HTERT RPE-1 (cell line): ENCODE data around the gene CIITA.
"Not testable (repeated sequence)": the region's sequence is repeated elsewhere in the genome, so short reads cannot be mapped to it uniquely, and the experiment has no call there.

Source experiments
- in situ Hi-C: fragments of 300-500 bp; cut with MboI; formaldehyde crosslinking; loops from 4 replicates; pipeline ENCODE4 v1.14.3; 2020; ENCODE audit warnings: low sequenced_read_pairs

Gene CIITA

GRCh38 chr16:10876799-10877341 lies at the start of gene CIITA:
TSS of gene CIITA (plus strand) at chr16:10877202. CDS start at chr16:10877331, 129 bp downstream.
- in situ Hi-C loops = no loop called here

GRCh38 chr16:10827691-10828341 lies 49.2 kb upstream of the CIITA start:
- in situ Hi-C loops = no loop called here

DNA sequence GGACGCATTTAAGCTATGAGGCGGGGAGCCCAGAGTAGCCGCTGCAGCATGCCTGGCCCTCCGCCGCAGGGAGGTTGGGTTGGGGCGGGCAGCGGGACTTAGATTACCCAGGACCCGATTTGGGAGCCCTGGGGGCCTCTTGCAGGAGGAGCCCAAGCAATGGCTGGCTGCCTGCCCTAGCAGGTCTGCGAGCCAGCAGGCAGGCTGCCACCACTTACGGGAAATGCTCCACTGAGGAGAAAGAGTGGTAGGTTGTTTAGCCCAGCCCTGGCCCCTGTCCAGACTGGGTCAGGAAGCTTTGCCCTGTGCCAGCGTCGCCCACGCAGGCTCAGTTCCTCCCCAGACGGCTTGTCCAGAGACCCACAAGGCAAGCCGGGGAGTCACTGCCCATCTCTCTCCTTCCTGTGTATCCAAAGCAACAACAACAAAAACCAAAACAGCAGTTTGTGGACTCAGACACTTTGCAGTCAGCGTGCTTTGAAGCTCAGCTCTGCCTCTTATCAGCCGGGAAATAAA lies 48.1 kb upstream of the CIITA start:
- in situ Hi-C loops = no loop called here

DNA sequence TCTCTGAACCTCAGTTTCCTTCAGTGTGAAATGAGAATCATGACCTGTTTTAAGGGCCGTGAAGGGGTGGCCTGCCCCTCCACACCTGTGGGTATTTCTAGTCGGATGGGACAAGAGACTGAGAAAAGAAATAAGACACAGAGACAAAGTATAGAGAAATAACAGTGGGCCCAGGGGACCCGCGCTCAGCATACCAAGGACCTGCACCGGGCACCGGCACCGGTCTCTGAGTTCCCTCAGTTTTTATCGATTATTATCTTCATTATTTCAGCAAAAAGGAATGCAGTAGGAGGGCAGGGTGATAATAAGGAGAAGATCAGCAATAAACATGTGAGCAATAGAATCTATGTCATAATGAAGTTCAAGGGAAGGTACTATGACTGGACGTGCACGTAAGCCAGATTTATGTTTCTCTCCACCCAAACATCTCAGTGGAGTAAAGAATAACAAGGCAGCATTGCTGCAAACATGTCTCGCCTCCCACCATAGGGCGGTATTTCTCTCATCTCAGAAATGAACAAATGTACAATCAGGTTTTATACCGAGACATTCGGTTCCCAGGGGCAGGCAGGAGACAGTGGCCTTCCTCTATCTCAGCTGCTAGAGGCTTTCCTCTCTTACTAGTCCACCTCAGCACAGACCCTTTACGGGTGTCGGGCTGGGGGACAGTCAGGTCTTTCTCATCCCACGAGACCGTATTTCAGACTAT lies 47.5 kb upstream of the CIITA start:
- in situ Hi-C loops = not testable (repeated sequence)

DNA sequence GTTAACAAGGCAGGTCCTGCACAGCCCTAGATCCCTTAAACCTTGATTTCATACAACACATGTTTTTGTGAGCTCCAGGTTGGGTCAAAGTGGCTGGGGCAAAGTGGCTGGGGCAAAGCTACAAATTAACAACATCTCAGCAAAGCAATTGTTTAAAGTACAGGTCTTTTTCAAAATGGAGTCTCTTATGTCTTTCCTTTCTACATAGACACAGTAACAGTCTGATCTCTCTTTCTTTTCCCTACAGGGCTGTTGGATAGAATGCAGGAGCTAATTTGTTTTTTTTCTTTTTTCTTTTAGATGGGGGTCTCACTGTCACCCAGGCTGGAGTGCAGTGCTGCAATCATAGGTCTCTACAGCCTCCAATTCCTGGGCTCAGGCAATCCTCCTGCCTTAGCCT lies 46.8 kb upstream of the CIITA start:
- in situ Hi-C loops = not testable (repeated sequence)

DNA sequence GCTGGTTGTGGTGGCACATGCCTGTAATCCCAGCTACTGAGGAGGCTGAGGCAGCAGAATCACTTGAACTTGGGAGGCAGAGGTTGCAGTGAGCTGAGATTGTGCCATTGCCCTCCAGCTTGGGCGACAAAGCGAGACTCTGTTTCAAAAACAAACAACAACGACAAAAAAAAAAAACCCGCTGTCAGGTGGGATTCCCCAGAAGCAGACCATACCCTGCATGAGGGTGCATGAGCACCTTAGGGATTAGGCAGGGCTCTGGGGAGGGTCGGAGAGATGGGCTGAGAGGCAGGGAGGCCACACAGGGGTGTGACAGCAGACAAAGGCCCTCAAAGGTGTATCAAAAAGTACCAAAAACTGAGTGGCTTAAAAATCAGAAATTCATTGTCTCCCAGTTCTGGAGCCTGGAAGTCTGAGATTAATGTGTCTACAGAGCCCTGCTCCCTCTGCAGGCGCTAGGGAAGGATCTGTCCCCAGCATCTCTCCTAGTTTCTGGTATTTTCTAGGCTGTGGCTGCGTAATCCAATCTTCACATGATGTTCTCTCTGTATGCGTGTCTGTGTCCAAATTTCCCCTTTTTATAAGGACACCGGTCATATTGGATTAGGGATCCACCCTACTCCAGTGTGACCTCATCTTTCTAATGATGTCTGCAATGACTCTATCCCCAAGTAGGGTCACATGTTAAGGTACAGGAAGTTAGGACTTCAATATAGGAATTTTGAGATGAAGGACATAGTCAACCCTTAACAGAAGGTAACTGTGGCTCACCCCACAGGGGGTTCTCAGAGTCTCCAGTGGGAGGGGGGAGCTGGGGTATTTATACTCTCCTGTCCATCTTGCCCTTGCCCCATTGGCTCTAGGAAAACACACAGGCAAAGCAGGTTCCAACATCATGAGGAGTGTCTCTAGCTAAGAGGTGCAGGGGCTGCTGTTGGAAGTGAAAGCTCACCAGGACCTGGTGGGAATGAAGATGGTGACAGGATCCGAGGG lies 44.8 kb upstream of the CIITA start:
- in situ Hi-C loops = no loop called here

DNA sequence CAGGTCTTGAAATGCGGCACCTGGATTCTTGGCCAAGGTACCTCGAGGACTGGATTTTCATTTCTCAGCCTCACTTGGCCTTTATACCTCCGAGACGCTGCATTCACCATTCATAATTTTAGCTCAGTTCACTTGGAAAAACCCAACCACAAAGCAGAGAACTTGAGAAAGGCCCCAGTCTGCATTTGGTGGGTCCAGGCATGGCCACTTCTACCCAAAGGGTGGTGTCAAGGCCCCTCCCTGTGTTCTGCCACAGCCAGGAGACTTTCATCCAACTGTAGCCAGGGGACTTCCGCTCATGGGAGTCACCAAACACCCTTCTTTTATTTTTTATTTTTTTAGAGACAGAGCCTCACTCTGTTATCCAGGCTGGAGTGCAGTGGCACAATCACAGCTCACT lies 43.7 kb upstream of the CIITA start:
- in situ Hi-C loops = no loop called here

GRCh38 chr16:10834130-10834529 lies 42.9 kb upstream of the CIITA start:
- in situ Hi-C loops = no loop called here

- in situ Hi-C loops = no loop called here
These were observed 42.2 kb upstream of the CIITA start for GRCh38 chr16:10834766-10835165.

- in situ Hi-C loops = no loop called here
These were observed 41.6 kb upstream of the CIITA start for GRCh38 chr16:10835281-10835931.

DNA sequence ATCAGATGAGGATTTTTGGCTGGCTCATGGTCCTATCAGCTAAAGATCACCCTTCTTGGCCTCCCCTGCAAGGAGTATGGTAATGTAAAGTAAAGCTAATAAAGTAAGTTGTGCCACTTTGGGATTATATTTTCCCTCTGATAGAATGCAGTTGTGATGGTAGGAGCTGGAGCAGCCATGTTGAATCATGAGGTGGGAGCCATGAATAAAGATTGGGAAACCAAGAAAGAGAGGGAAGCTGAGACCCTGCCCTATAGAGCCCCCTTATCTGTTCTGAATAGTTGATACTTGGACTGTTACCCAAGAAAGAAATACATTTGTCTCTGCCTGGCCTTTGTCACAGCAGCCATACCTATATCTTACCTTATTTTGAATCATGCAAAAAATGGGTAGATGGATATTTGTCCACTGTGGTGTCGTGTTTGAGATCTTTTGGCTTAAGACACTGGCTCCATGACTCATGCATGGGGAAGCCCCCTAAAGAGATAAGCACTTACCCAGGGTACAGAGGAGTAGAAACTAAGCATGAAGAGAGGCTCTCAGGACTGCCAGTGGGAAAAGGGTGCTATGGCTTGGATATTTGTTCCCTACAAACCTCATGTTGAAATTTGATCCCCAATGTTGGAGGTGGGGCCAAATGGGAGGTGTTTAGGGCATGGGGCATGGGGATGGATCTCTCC lies 40.7 kb upstream of the CIITA start:
- in situ Hi-C loops = no loop called here

DNA sequence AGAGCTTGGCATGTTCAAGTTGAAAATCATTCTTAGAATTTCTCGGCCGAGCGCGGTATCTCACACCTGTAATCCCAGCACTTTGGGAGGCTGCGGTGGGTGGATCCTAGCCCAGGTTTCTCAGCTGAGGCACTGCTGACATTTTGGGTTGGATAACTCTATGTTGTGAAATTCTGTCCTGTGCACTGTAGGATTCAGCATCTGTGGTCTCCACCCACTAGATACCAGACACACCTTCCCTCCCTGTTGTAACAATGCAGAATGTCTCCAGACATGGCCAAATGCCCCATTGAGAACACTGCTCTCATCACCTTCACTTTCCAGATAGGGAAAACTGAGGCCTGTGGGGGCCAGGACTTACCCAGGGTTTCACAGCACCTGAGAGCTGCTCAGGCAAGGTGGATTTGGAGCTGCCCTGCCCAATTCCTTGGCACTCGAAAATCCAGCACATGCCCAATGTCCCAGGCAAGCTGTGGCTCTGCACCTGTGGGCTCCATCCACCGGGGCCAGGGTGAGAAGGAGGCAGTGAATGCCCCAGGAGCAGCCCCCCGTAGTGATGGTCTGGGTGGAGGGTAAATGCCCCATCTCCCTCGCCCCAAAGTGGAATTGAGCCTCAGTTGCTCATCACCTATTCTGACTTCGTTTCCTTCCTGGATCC lies 38.3 kb upstream of the CIITA start:
- in situ Hi-C loops = no loop called here

- in situ Hi-C loops = no loop called here
These were observed 37.7 kb upstream of the CIITA start for GRCh38 chr16:10839279-10839666.

DNA sequence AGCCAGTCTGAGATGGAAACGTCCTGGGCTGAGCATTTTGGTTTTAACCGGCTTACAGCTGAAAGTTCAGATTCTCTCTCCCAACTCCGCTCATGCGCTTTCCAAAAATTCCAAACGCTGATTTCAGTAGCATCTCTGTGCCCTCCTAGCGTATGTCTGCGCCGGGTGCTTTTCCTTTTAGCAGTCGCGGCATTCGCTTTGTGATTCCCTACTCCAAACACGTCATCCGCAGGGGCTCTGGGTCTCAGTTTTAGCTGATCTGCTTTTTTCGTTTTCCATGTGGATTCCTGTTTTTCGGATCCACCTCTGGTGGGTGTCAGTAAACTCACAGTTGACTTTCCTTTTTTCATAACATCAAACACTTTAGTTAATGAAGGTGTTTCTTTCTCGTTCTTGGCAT lies 36.3 kb upstream of the CIITA start:
- in situ Hi-C loops = no loop called here

GRCh38 chr16:10846213-10846998 lies 30.6 kb upstream of the CIITA start:
- in situ Hi-C loops = no loop called here

- in situ Hi-C loops = no loop called here
These were observed 29.8 kb upstream of the CIITA start for GRCh38 chr16:10847176-10847575.

DNA sequence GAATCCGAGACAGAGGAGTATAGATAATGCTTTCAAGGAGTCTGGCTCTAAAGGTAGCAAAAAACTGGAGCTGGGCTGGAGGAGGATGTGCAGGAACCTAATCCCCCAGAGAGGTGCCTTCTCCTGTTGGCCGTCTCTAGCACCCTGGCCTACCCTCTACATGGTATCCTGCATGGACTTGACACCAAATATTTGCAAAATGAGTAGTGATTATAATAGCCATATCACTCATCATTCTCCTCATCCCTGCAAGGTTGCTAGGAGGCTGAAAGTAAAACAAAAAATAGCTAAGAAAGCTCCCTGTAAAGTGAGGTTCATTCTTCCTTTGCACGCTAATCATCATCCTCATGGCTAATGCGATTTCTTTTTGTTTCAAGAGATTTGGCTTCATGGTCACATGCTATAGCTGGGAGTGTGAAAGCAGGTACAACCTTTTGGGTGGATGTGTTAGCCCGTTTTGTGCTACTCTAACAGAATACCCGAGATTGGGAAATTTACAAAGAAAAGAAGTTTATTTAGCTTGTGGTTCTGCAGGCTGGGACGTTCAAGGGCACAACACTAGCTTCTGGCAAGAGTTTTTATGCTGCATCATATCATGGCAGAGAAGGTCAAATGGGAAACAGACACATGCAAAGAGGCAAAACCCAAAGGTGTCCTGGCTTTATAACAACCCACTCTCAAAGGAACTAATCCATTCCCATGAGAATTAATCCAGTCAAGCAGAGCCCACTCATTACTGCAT lies 27.1 kb upstream of the CIITA start:
- in situ Hi-C loops = no loop called here

GRCh38 chr16:10850478-10850850 lies 26.5 kb upstream of the CIITA start:
- in situ Hi-C loops = no loop called here
